HFFc6 (cell line): Measurements from ENCODE around the gene CCDC188. TPM values are rescaled to one million over a fixed set of nuclear protein-coding genes. Genes with fewer than 3 reads are reported as not detected.

ENCODE experiments used
- DNase-seq: peaks from one replicate; pipeline ENCODE4 v3.0.0-alpha.2; 2018
- H3K27ac Mint-ChIP-seq: 2 replicates; pipeline ENCODE4 v1.8.0; 2020; ENCODE audit warnings: mild to moderate bottlenecking, mixed read lengths
- H3K27me3 Mint-ChIP-seq: 2 replicates; pipeline ENCODE4 v1.8.0; 2021; ENCODE audit warnings: mild to moderate bottlenecking, moderate library complexity, mixed read lengths; ENCODE audit not compliant: insufficient read depth
- H3K36me3 Mint-ChIP-seq: 2 replicates; pipeline ENCODE4 v1.8.0; 2021; ENCODE audit warnings: low read depth, mixed read lengths
- H3K4me1 Mint-ChIP-seq: 2 replicates; pipeline ENCODE4 v1.8.0; 2020; ENCODE audit warnings: low read depth, mixed read lengths
- H3K4me3 Mint-ChIP-seq: 2 replicates; pipeline ENCODE4 v1.8.0; 2020; ENCODE audit warnings: mild to moderate bottlenecking, moderate library complexity, mixed read lengths
- H3K9me3 Mint-ChIP-seq: 2 replicates; pipeline ENCODE4 v1.8.0; 2020; ENCODE audit warnings: mild to moderate bottlenecking, mixed read lengths
- total RNA-seq, 6 experiments: library from RNA; stranded (reverse); fragmentation: NEBNext Ultra II Directional; extraction: Animal tissue kit (Norgen Biotek cat#: 25700); gene quantifications; 2 replicates in 1 of 6; 3 replicates in 5 of 6; pipeline ENCODE4 v1.2.3, GENCODE V29; 2021
- TF ChIP-seq, protein P1 (sequence below): fragments of 200-600 bp; sonication (generic); IDR thresholded peaks from 2 replicates; pipeline ENCODE4 v1.5.0; 2021; ENCODE audit warnings: antibody characterized with exemption, mild to moderate bottlenecking

CCDC188 gene
- total RNA-seq, 6 experiments from 2014 or later: 0.54 to 3.9 (median 2.8) TPM; not detected in 1

- TF ChIP-seq, protein P1, sequence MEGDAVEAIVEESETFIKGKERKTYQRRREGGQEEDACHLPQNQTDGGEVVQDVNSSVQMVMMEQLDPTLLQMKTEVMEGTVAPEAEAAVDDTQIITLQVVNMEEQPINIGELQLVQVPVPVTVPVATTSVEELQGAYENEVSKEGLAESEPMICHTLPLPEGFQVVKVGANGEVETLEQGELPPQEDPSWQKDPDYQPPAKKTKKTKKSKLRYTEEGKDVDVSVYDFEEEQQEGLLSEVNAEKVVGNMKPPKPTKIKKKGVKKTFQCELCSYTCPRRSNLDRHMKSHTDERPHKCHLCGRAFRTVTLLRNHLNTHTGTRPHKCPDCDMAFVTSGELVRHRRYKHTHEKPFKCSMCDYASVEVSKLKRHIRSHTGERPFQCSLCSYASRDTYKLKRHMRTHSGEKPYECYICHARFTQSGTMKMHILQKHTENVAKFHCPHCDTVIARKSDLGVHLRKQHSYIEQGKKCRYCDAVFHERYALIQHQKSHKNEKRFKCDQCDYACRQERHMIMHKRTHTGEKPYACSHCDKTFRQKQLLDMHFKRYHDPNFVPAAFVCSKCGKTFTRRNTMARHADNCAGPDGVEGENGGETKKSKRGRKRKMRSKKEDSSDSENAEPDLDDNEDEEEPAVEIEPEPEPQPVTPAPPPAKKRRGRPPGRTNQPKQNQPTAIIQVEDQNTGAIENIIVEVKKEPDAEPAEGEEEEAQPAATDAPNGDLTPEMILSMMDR: no peak
- Mint-ChIP-seq H3K4me1 (peaks cover 9% of the 10 kb centered on the region), H3K36me3 (no peaks in the 10 kb centered on the region), H3K27ac (no peak overlapping the region), H3K4me3 (no peak overlapping the region), H3K9me3 (no peaks in the 10 kb centered on the region), H3K27me3 (no peaks in the 10 kb centered on the region)
- DNase-seq: no peak
Measured at GRCh38 chr22:20145206-20145831, 5.5 kb downstream of the CCDC188 start.

- DNase-seq: no peak
- Mint-ChIP-seq H3K4me1 (peaks cover 9% of the 10 kb centered on the region), H3K27me3 (no peaks in the 10 kb centered on the region), H3K9me3 (no peaks in the 10 kb centered on the region), H3K36me3 (0 out of 2 replicates have a peak, but pooled peaks cover 3% of the 10 kb centered on the region), H3K4me3 (no peak overlapping the region), H3K27ac (no peak overlapping the region; the same call in 1 of the 2 replicates)
- TF ChIP-seq, protein P1: no peak
Measured at GRCh38 chr22:20143883-20144665, 6.8 kb downstream of the CCDC188 start.

GRCh38 chr22:20142711-20143621, 7.9 kb downstream of the CCDC188 start:
- Mint-ChIP-seq H3K9me3 (no peaks in the 10 kb centered on the region), H3K4me3 (no peak overlapping the region), H3K27me3 (no peaks in the 10 kb centered on the region), H3K4me1 (peaks cover 9% of the 10 kb centered on the region), H3K36me3 (0 out of 2 replicates have a peak, but pooled peaks cover 3% of the 10 kb centered on the region), H3K27ac (no peak overlapping the region)
- no peak for DNase-seq
- TF ChIP-seq, protein P1: no peak

- Mint-ChIP-seq H3K27me3 (no peaks in the 10 kb centered on the region), H3K27ac (peak overlapping the region; percentile 75), H3K9me3 (no peaks in the 10 kb centered on the region), H3K4me1 (peaks cover 13% of the 10 kb centered on the region), H3K4me3 (no peak overlapping the region), H3K36me3 (0 out of 2 replicates have a peak, but pooled peaks cover 3% of the 10 kb centered on the region)
- DNase-seq: peak; percentile 82
- TF ChIP-seq, protein P1: no peak
Measured at GRCh38 chr22:20141186-20142077, 9.4 kb downstream of the CCDC188 start.
